ENCODE measurements around the gene DHCR24.

DNA sequence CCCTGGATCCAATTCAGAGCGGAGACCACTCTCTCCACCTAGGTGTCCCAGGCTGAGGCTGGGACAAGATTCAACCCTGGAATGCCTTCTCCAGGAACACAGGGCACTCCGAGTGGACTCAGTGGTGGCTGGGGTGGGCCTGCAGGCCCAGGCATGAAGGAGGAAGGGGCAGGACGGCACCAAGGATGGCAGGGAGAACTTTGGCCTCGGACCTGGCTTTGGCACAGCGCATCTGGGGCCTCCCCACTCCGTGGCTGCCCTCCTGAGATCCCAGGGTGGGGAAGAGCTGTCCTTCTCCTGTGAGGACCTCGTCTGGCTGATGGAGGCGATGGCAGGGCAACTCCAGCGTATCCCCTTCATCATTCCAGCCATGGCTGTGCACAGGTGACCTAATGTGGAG, 35.6 kb downstream of the DHCR24 start:
- TF ChIP-seq POLR2AphosphoS5 (IDR thresholded peaks at IDR 0.05) (no peak), POLR2A (IDR thresholded peaks at IDR 0.05) (no peak)
- TF ChIP-seq, protein P1, sequence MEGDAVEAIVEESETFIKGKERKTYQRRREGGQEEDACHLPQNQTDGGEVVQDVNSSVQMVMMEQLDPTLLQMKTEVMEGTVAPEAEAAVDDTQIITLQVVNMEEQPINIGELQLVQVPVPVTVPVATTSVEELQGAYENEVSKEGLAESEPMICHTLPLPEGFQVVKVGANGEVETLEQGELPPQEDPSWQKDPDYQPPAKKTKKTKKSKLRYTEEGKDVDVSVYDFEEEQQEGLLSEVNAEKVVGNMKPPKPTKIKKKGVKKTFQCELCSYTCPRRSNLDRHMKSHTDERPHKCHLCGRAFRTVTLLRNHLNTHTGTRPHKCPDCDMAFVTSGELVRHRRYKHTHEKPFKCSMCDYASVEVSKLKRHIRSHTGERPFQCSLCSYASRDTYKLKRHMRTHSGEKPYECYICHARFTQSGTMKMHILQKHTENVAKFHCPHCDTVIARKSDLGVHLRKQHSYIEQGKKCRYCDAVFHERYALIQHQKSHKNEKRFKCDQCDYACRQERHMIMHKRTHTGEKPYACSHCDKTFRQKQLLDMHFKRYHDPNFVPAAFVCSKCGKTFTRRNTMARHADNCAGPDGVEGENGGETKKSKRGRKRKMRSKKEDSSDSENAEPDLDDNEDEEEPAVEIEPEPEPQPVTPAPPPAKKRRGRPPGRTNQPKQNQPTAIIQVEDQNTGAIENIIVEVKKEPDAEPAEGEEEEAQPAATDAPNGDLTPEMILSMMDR (IDR thresholded peaks at IDR 0.05) = no peak
